Measurements from ENCODE around the gene BRSK2. TPM values are rescaled to one million over a fixed set of nuclear protein-coding genes. Genes with fewer than 3 reads are reported as not detected.

Gene BRSK2
- total and polyA plus RNA-seq, 2 of the 4 experiments (the other 2 are of a cell fraction) = 0.18 to 0.62 TPM

DNA sequence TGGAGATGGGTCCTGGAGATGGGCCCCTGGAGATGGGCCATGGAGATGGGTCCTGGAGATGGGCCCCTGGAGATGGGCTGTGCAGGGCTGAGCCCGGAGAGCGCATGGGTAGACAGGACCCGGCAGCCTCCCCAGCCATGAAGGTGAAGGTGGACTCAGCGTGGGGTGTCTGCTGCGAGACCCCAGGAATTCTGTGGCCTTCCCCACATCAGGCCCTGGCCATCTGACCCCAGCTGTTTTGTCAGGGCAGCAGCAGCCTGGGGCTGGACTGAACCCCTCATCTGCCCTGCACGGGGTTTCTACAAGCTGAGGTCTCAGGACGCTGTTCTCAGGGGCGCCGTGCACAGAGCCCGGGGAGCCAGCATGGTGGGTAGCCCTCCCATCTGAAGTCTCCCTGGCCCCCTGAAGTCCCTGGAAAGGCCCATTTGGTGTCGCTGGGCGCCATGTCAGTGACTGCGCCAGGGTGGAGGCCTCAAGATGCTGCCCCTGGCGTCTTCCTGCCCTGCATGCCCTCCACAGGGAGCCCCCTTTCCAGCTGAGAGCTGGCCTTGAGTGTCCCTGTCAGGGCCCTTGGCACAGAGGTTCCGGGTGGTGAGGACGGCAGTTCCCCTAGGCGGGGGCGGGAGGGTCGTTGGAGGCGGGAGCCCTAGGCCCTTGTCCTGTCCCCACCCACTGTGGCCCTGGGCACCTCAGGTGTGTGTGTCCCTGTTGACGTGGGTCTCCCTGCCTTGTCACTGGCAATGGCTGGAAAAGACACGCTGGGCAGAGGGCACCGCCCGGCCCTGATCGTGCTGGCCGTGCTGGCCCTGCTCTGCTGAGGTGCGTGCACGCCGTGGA lies 5.4 kb downstream of the BRSK2 start:
- Histone ChIP-seq H3K4me3 (ENCODE audit: insufficient read depth, low read depth, low read length) (no peak overlapping the region), H3K9me3 (ENCODE audit: control insufficient read depth, insufficient read depth, low read length) (no peaks in the 10 kb centered on the region), H4K5ac (ENCODE audit: low read depth, low read length) (no peak overlapping the region), H3K4ac (ENCODE audit: low read depth, low read length) (no peak overlapping the region), H2AK5ac (ENCODE audit: low read depth, low read length) (no peak overlapping the region), H3K9me1 (ENCODE audit: insufficient read depth, low read length) (no peaks in the 10 kb centered on the region), H2AFZ (replicated peaks; ENCODE audit: low read length, poor library complexity) (no peak overlapping the region), H4K20me1 (ENCODE audit: insufficient read depth, low read length) (no peaks in the 10 kb centered on the region; the same call in 1 of the 2 replicates), H4K91ac (ENCODE audit: insufficient read depth, low read depth, low read length) (no peak overlapping the region), H2AK9ac (replicated peaks; ENCODE audit: low read depth, low read length, poor library complexity) (no peak overlapping the region), H3K18ac (ENCODE audit: low read depth, low read length) (no peak overlapping the region), H3K9ac (ENCODE audit: low read depth, low read length) (no peak overlapping the region), H3K4me1 (ENCODE audit: control insufficient read depth, insufficient read depth, low read length) (no peaks in the 10 kb centered on the region), H4K8ac (ENCODE audit: low read depth in 2 of 2, low read length in 2 of 2) (no peak overlapping the region), H3K4me2 (ENCODE audit: low read depth, low read length) (no peak overlapping the region), H3K79me1 (ENCODE audit: low read depth in 1 of 2, low read length in 2 of 2) (no peaks in the 10 kb centered on the region), H2BK20ac (ENCODE audit: low read depth, low read length) (no peak overlapping the region), H3K23ac (ENCODE audit: low read depth, low read length) (no peak overlapping the region), H3K27ac (ENCODE audit: insufficient read depth, low read length) (no peak overlapping the region), H3K56ac (ENCODE audit: extremely low read depth, insufficient read depth, low read length) (no peak overlapping the region), H3K36me3 (ENCODE audit: control insufficient read depth, insufficient read depth, low read length) (no peaks in the 10 kb centered on the region), H2BK5ac (ENCODE audit: low read depth, low read length, poor library complexity, severe bottlenecking) (no peak overlapping the region), H2BK15ac (ENCODE audit: low read depth, low read length) (no peak overlapping the region), H3K14ac (replicated peaks; ENCODE audit: low read depth, low read length) (no peak overlapping the region), H2BK120ac (ENCODE audit: low read depth, low read length) (no peak overlapping the region), H3K27me3 (ENCODE audit: control insufficient read depth, insufficient read depth, low read length) (peaks cover 29% of the 10 kb centered on the region)
- CTCF ChIA-PET = no interaction called here
- dilution Hi-C loops (cut with HindIII; ENCODE audit: low sequenced_read_pairs, unreplicated experiment) (no loop called here), in situ Hi-C loops (cut with MboI; ENCODE audit: low sequenced_read_pairs) (no loop called here), intact Hi-C loops (cut with micrococcal nuclease) (no loop called here)
- no peak for DNase-seq
- 73% methylated on average over 11 of the region's 29 CpGs; no CpG with 5 or more reads in 1 of the 2 experiments for WGBS, 2 experiments (ENCODE audit: extremely low coverage in 2 of 2, insufficient read length in 1 of 2)
- ATAC-seq (ENCODE audit: low read depth) = no peak
- POLR2A ChIA-PET (ENCODE audit: unreplicated experiment) = no interaction called here
- BruUV-seq (replicated peaks) = no TSS peak
- TF ChIP-seq CEBPB (IDR thresholded peaks at IDR 0.05; ENCODE audit: low read depth, low read length) (no peak), RAD21 (IDR thresholded peaks at IDR 0.05; ENCODE audit: low read length) (no peak), RFX5 (IDR thresholded peaks at IDR 0.05; ENCODE audit: low read depth, low read length) (no peak), MAFK (IDR thresholded peaks at IDR 0.05; ENCODE audit: low read depth, low read length) (no peak), RCOR1 (IDR thresholded peaks at IDR 0.05; ENCODE audit: insufficient replicate concordance, low read length) (no peak), SMC3 (IDR thresholded peaks at IDR 0.05; ENCODE audit: low read depth, low read length) (no peak), CHD1 (IDR thresholded peaks at IDR 0.05; ENCODE audit: low read depth, low read length) (no peak), BHLHE40 (IDR thresholded peaks at IDR 0.05; ENCODE audit: low read depth, low read length) (no peak), POLR2A (IDR thresholded peaks at IDR 0.05; ENCODE audit: low read depth, low read length) (no peak), NFE2L2 (IDR thresholded peaks at IDR 0.05; ENCODE audit: low read depth, low read length) (no peak), MAZ (IDR thresholded peaks at IDR 0.05; ENCODE audit: borderline replicate concordance, low read depth, low read length) (no peak), MXI1 (IDR thresholded peaks at IDR 0.05; ENCODE audit: borderline replicate concordance, low read depth, low read length) (no peak)
- TF ChIP-seq, protein P1, sequence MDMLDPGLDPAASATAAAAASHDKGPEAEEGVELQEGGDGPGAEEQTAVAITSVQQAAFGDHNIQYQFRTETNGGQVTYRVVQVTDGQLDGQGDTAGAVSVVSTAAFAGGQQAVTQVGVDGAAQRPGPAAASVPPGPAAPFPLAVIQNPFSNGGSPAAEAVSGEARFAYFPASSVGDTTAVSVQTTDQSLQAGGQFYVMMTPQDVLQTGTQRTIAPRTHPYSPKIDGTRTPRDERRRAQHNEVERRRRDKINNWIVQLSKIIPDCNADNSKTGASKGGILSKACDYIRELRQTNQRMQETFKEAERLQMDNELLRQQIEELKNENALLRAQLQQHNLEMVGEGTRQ (IDR thresholded peaks at IDR 0.05; ENCODE audit: low read depth, low read length) = no peak
- TF ChIP-seq, protein P2, sequence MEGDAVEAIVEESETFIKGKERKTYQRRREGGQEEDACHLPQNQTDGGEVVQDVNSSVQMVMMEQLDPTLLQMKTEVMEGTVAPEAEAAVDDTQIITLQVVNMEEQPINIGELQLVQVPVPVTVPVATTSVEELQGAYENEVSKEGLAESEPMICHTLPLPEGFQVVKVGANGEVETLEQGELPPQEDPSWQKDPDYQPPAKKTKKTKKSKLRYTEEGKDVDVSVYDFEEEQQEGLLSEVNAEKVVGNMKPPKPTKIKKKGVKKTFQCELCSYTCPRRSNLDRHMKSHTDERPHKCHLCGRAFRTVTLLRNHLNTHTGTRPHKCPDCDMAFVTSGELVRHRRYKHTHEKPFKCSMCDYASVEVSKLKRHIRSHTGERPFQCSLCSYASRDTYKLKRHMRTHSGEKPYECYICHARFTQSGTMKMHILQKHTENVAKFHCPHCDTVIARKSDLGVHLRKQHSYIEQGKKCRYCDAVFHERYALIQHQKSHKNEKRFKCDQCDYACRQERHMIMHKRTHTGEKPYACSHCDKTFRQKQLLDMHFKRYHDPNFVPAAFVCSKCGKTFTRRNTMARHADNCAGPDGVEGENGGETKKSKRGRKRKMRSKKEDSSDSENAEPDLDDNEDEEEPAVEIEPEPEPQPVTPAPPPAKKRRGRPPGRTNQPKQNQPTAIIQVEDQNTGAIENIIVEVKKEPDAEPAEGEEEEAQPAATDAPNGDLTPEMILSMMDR (conservative IDR thresholded peaks at IDR 0.05; ENCODE audit: low read depth, low read length) = no peak
- TF ChIP-seq, protein P3, sequence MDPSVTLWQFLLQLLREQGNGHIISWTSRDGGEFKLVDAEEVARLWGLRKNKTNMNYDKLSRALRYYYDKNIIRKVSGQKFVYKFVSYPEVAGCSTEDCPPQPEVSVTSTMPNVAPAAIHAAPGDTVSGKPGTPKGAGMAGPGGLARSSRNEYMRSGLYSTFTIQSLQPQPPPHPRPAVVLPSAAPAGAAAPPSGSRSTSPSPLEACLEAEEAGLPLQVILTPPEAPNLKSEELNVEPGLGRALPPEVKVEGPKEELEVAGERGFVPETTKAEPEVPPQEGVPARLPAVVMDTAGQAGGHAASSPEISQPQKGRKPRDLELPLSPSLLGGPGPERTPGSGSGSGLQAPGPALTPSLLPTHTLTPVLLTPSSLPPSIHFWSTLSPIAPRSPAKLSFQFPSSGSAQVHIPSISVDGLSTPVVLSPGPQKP (IDR thresholded peaks at IDR 0.05; ENCODE audit: borderline replicate concordance, low read depth, low read length) = no peak

Data from IMR-90 (cell line).